Breast epithelium (tissue), 3 donors: ENCODE data around the gene TRMT10B.

Experiments
- CTCF ChIP-seq, 3 donors: fragments of 450-650 bp; IDR thresholded peaks; one replicate each; pipeline ENCODE4 v1.5.1; 2016 to 2017; ENCODE audit warnings: antibody characterized with exemption in 3 of 3, mild to moderate bottlenecking in 3 of 3, moderate library complexity in 3 of 3
- POLR2A ChIP-seq: fragments of 450-650 bp; IDR thresholded peaks from one replicate; pipeline ENCODE4 v1.6.1; 2016; ENCODE audit warnings: antibody characterized with exemption, mild to moderate bottlenecking, moderate library complexity

GRCh38 chr9:37790096-37790495 is 36.5 kb downstream of the TRMT10B start:
- TF ChIP-seq CTCF (IDR thresholded peaks at IDR 0.05) (no peak), POLR2A (no peak)
